Measurements from ENCODE around the gene FMNL3.
"Not testable (repeated sequence)": the region's sequence is repeated elsewhere in the genome, so short reads cannot be mapped to it uniquely, and the experiment has no call there.

The FMNL3 gene

DNA sequence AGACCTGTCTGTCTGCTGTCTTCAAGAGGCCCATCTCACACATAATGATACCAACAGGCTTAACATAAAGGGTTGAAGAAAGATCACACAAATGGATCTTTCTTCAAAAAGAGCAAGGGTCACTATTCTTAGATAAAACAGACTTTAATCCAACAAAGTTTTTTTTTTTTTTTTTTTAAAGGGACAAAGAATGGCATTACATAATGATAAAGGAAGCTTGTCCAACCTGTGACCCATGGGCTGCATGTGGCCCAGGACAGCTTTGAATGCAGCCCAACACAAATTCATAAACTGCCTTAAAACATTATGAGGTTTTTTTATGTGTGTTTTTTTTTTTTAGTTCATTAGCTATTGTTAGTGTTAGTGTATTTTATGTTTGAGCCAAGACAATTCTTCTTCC is 95.0 kb downstream of the FMNL3 start:
- peaks cover 13% of the 10 kb centered on the region for H3K27me3 Mint-ChIP-seq (ENCODE audit: low read depth)
- no peak overlapping the region for H3K27ac Mint-ChIP-seq
- no peak for DNase-seq (ENCODE audit: low spot score)
- peaks cover 14% of the 10 kb centered on the region for H3K9me3 Mint-ChIP-seq
- H3K36me3 Mint-ChIP-seq (ENCODE audit: low read depth): peaks cover 5% of the 10 kb centered on the region
- H3K4me1 Mint-ChIP-seq (ENCODE audit: low read depth): peaks cover 5% of the 10 kb centered on the region
- H3K4me3 Mint-ChIP-seq: no peak overlapping the region

DNA sequence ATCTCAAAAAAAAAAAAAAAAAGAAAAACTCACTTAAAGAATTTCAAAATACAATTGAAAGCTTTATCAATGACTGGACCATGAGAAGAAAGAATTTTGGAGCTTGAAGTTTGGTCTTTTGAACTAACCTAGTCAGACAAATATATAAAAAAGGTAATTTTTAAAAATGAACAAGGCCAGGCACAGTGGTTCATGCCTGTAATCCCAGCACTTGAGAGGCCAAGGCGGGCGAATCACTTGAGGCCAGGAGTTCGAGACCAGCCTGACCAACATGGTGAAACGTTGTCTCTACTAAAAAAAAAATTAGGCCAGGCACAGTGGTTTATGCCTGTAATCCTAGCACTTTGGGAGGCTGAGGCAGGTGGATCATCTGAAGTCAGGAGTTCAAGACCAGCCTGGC is 96.4 kb downstream of the FMNL3 start:
- DNase-seq (ENCODE audit: low spot score); H3K27ac Mint-ChIP-seq; H3K36me3 Mint-ChIP-seq (ENCODE audit: low read depth); H3K4me1 Mint-ChIP-seq (ENCODE audit: low read depth); H3K27me3 Mint-ChIP-seq (ENCODE audit: low read depth); H3K4me3 Mint-ChIP-seq: not testable (repeated sequence)
- peaks cover 13% of the 10 kb centered on the region for H3K9me3 Mint-ChIP-seq

DNA sequence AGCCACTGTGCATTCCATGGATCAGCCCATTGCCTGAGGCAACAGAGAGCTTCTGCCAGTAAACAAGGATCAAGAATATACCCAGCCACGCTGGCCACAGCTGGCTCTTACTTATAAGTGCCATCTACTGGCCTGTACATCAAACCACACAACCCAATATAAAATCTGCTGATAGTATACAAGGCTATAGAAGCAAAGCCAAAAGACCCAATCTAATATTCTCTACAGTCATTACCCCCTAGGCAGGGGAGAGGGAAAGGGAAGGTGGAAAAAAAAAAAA is 97.4 kb downstream of the FMNL3 start:
- Mint-ChIP-seq H3K4me3 (no peak overlapping the region), H3K9me3 (peaks cover 6% of the 10 kb centered on the region), H3K27me3 (ENCODE audit: low read depth) (peaks cover 6% of the 10 kb centered on the region), H3K27ac (no peak overlapping the region), H3K4me1 (ENCODE audit: low read depth) (peaks cover 5% of the 10 kb centered on the region), H3K36me3 (ENCODE audit: low read depth) (peaks cover 3% of the 10 kb centered on the region)
- no peak for DNase-seq (ENCODE audit: low spot score)

DNA sequence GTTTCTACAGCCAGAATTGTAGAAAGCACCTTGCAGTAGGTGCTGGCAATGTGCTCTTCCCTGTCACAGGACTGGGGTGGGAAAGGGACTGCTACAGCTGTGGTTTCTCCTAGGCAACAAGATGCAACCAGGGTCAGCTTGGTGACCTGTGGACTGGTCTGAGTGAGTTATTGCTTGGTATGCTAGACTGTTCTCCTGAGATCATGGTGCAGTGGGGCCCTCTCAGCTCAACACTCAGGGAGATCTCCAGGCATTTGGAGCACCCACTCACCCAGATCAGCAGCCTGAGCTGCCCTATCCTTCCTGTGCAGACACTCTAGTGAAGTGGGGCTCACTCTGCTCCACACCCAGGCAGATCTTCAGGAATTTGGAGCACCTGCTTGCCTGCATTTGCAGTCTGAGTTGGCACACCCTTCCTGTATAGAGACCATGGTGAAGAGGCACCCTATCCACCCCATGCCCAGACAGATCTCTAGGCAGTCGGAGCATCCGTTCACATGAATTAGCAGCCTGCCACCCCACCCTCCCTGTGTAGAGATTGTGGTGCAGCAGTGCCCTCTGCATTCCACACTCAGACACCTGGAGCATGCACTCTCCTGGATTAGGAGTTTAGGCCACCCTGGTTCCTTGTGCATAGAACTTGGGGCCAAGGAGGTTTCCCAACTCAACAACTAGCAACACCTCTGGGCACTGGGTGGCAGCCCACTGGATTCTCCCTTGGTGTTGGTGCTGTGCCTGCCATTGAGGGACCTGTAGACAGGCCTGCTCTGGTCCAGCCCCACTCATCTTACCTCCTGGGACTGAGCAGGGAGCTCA is 97.9 kb downstream of the FMNL3 start:
- H3K9me3 Mint-ChIP-seq: peaks cover 6% of the 10 kb centered on the region
- no peak for DNase-seq (ENCODE audit: low spot score)
- H3K27ac Mint-ChIP-seq: no peak overlapping the region
- H3K4me1 Mint-ChIP-seq (ENCODE audit: low read depth): peaks cover 5% of the 10 kb centered on the region
- H3K4me3 Mint-ChIP-seq: no peak overlapping the region
- peaks cover 6% of the 10 kb centered on the region for H3K27me3 Mint-ChIP-seq (ENCODE audit: low read depth)
- H3K36me3 Mint-ChIP-seq (ENCODE audit: low read depth): peaks cover 3% of the 10 kb centered on the region

DNA sequence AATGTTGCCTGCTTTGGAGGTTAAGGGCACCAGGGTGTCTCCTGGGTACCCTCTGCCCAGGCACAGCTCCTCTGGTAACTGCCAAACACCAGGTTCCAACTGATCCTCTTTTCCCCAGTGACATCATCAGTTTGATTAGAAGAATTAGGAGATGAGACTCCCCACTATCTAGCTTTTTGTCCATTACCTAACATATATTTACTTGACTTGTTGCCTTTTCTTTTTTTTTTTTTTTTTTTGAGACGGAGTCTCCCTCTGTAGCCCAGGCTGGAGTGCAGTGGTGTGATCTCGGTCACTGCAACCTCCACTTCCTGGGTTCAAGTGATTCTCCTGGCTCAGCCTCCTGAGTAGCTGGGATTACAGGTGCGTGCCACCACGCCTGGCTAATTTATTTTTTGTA is 101.7 kb downstream of the FMNL3 start, which contains the start of gene FAM186B:
FAM186B (minus strand) TSS at position 101 of the 400 bp plus-strand sequence. CDS start 162 bp downstream, outside the sequence.
- H3K27ac Mint-ChIP-seq; H3K36me3 Mint-ChIP-seq (ENCODE audit: low read depth); DNase-seq (ENCODE audit: low spot score); H3K4me1 Mint-ChIP-seq (ENCODE audit: low read depth); H3K4me3 Mint-ChIP-seq; H3K27me3 Mint-ChIP-seq (ENCODE audit: low read depth); H3K9me3 Mint-ChIP-seq: not testable (repeated sequence)

DNA sequence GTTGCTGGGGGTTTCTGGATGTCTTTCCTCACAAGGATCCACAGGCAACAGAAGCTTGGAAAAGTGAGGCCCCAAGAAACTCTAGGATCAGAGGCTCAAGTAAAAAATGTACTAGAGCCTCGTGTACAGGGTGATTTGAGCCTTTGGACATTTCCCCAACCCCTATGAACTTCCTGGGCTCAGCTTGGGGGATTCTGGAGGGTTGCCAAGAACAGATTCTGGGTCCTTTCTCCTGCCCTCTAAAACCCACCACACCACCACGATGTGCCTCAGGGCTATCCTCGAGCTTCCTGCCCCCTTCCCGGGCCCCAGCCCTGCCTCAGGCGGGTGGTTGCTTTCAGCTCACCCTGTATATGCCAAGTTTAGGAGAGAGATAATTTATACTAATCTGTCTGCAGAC is 102.3 kb downstream of the FMNL3 start:
- no peak for DNase-seq (ENCODE audit: low spot score)
- Mint-ChIP-seq H3K36me3 (ENCODE audit: low read depth) (no peaks in the 10 kb centered on the region), H3K4me1 (ENCODE audit: low read depth) (peaks cover 2% of the 10 kb centered on the region), H3K27me3 (ENCODE audit: low read depth) (peaks cover 3% of the 10 kb centered on the region), H3K9me3 (peaks cover 1% of the 10 kb centered on the region), H3K27ac (no peak overlapping the region), H3K4me3 (no peak overlapping the region)

DNA sequence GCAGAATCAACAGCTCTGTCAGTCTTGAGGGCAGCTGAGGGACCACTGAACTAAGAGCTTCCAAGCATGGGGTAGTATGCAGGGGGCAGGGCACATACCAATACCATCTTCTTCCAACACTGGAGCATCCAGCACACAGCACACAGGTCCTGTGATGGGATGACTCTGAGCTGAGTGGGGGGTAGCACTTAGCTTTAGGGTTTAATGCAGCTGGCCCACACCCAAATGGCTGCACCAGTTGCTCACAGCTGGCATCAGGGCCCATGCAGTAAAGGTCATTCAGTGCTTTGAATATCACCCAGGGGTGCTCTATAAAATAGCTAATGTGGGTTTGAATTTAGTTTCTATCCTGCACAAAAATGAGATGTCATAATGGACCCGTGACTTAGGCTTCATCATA is 103.5 kb downstream of the FMNL3 start:
- no peaks in the 10 kb centered on the region for H3K36me3 Mint-ChIP-seq (ENCODE audit: low read depth)
- no peak overlapping the region for H3K27ac Mint-ChIP-seq
- no peaks in the 10 kb centered on the region for H3K9me3 Mint-ChIP-seq
- peaks cover 3% of the 10 kb centered on the region for H3K27me3 Mint-ChIP-seq (ENCODE audit: low read depth)
- DNase-seq (ENCODE audit: low spot score): no peak
- no peak overlapping the region for H3K4me3 Mint-ChIP-seq
- H3K4me1 Mint-ChIP-seq (ENCODE audit: low read depth): peaks cover 2% of the 10 kb centered on the region

DNA sequence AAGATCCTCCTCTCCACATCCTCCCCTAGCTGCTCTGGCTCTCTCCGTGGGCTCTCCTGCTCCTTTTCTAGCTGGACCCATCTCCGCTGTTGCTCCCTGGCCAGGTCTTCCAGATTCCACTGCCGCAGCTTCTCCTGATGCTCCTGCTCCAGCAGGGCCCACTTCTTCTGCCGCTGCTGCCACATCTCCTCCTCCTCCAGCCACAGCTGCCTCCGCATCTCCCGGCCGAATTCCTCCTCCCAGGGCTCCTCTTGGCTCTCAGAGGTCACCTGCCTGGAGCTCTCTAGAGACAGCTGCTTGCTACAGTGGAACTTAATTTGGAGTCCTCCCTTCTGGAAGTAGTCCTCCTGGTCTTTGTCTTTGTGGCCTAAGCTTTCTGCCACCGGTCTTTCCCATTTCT is 107.2 kb downstream of the FMNL3 start:
- H3K36me3 Mint-ChIP-seq (ENCODE audit: low read depth): no peaks in the 10 kb centered on the region
- no peaks in the 10 kb centered on the region for H3K9me3 Mint-ChIP-seq
- no peaks in the 10 kb centered on the region for H3K27me3 Mint-ChIP-seq (ENCODE audit: low read depth)
- H3K4me3 Mint-ChIP-seq: no peak overlapping the region
- DNase-seq (ENCODE audit: low spot score): no peak
- no peak overlapping the region for H3K27ac Mint-ChIP-seq
- peaks cover 1% of the 10 kb centered on the region for H3K4me1 Mint-ChIP-seq (ENCODE audit: low read depth)

DNA sequence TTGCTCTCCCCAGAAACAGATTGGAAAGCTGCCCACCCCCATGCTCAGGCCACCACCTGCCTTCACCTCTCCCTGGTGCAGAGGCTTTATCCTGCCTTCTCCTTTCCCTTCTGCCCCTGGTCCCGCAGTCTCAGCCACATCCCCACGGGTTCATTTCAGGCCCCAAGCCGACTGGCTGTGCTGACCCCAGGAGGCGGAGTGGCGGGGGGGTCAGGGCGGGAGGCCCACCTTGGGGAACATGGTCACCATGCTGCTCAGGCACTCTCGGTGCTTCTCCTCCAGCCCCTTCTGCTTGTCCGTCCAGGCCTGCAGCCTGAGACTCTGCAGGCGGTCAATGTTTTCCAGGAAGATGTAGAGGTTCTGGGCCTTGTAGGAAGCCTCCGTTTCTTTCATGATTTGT is 108.7 kb downstream of the FMNL3 start:
- Mint-ChIP-seq H3K4me1 (ENCODE audit: low read depth) (no peaks in the 10 kb centered on the region), H3K27ac (no peak overlapping the region), H3K9me3 (no peaks in the 10 kb centered on the region), H3K27me3 (ENCODE audit: low read depth) (no peaks in the 10 kb centered on the region), H3K4me3 (no peak overlapping the region), H3K36me3 (ENCODE audit: low read depth) (no peaks in the 10 kb centered on the region)
- no peak for DNase-seq (ENCODE audit: low spot score)

DNA sequence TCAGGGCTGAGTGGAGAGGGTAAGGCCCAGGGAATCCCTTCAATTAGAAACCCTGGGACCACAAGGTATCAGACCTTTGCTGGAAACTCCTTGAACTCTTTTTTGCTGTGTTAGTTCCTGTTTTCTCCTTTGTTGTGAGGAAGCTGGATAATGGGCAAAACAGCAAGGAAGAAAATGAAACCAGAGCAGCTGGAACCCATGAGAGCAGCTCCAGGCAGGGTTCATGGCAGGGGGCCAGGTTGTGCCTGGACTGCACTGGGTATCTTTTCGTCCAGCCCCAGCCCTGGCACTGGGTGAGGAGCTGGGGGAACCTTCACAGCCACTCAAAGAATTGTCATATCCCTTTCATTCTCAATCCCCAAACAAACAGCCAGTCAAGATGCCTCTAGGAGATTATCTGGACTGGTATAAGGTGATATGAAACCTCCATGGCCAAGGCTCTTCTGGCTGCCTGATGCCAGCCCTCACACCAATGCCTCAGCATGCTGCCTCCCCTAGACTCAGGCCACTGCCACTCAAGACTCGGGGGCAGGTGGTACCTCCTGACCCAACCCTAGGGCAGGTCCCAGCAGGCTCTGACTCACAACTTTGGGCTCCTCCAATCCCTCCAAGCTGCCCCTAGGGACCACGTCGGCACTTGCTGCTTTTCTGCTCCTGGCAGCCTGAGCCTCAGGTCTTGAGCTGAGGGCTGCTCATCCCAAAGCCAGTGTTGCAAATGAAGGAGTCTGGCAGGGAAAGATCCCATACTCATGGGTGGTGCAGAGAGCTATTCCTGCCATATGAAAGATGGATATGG is 118.3 kb downstream of the FMNL3 start:
- Mint-ChIP-seq H3K4me1 (ENCODE audit: low read depth) (no peaks in the 10 kb centered on the region), H3K9me3 (no peaks in the 10 kb centered on the region), H3K4me3 (no peak overlapping the region), H3K27ac (no peak overlapping the region), H3K36me3 (ENCODE audit: low read depth) (peaks cover 9% of the 10 kb centered on the region), H3K27me3 (ENCODE audit: low read depth) (no peaks in the 10 kb centered on the region)
- DNase-seq (ENCODE audit: low spot score): no peak

DNA sequence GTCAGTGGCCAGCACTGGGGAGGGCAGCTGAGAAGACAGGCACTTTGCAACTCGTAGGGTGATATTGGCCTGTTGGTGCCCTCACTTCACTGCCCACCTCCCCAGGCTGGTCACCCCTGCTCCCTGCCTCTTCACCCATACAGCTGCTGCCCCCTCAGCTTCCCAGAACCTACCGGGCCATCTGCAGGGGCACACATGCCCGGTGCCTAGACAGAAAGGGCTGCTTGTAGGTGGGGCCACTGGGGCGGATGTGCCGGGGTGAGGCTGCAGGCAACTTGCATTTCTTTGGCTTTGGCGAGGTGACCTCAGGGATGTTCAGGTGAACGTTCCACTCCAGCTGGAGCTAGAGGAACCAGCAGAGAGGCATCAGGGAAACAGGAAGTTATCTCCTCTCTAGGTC is 118.9 kb downstream of the FMNL3 start:
- Mint-ChIP-seq H3K27me3 (ENCODE audit: low read depth) (no peaks in the 10 kb centered on the region), H3K27ac (no peak overlapping the region)

DNA sequence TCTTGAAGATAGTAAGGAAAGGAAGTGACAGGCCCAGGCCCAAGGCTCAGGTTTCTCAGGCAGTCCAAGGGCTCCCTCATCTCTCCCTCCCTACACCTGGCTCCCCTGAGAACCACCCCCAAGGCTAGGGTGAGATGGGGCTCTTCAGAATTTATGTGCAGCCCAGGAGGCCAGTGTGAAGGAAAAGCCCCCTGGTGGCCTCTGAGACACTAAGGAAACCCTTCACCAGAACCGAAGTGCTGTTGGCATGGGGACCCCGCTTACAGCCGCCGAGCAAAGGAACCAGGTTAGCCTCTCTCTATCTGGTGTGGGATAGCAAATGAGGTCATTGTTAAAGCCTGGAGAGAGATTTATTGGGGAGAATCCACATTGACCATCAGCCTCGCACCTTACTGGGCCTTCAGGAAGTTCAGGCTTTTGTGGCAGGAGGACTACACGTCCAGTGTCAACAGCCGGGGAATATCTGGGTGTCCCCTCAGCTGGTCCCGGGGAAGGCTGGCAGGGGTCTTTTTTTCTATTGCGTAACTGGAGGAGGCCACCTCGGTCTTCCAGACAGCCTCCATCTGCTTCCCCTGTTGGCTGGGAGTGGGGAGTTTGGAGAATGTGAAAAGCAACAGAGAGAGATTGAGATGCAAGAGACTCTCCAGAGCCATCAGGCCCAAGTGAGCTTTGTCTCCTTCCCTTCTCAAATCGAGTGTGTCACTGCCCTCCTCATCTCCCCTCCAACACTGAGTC is 119.9 kb downstream of the FMNL3 start:
- H3K36me3 Mint-ChIP-seq (ENCODE audit: low read depth): peaks cover 9% of the 10 kb centered on the region
- H3K4me1 Mint-ChIP-seq (ENCODE audit: low read depth): no peaks in the 10 kb centered on the region
- no peak for DNase-seq (ENCODE audit: low spot score)
- no peaks in the 10 kb centered on the region for H3K27me3 Mint-ChIP-seq (ENCODE audit: low read depth)
- H3K4me3 Mint-ChIP-seq: no peak overlapping the region
- no peak overlapping the region for H3K27ac Mint-ChIP-seq
- no peaks in the 10 kb centered on the region for H3K9me3 Mint-ChIP-seq

More for the DNA sequence above, 118.9 kb downstream of the FMNL3 start:
- Mint-ChIP-seq H3K9me3 (no peaks in the 10 kb centered on the region), H3K36me3 (ENCODE audit: low read depth) (peaks cover 9% of the 10 kb centered on the region), H3K4me1 (ENCODE audit: low read depth) (no peaks in the 10 kb centered on the region), H3K4me3 (no peak overlapping the region)
- no peak for DNase-seq (ENCODE audit: low spot score)
